HepG2 (cell line): ENCODE measurements around the gene STYK1. TPM values are rescaled to one million over a fixed set of nuclear protein-coding genes. Genes with fewer than 3 reads are reported as not detected.

ENCODE experiments used
- ATAC-seq: fragments of 200-7000 bp; cut with Tn5 transposase; 3 replicates; pipeline ENCODE4 v1.9.1; 2020; ENCODE audit warnings: mild to moderate bottlenecking, moderate library complexity
- BruUV-seq: library from RNA; stranded (reverse); fragments of 400-500 nt; replicated peaks from 2 replicates; lab custom pipeline; 2021; lab: Mats Ljungman, UMichigan
- CTCF ChIA-PET: fragments of 300-600 bp; formaldehyde crosslinking; extraction: SDS; loops from one replicate; lab custom pipeline; 2021; ENCODE audit warnings: low total read pairs, inconsistent platforms, low intra/inter-chr PET ratio; lab: Yijun Ruan, JAX
- POLR2A ChIA-PET: fragments of 350-600 bp; sonication (Branson Sonifier 250); formaldehyde crosslinking; loops from one replicate; lab custom pipeline; 2020; ENCODE audit warnings: antibody characterized with exemption, inconsistent platforms; lab: Yijun Ruan, JAX
- DNase-seq: peaks from one replicate; pipeline ENCODE4 v3.0.0-alpha.2; 2015; ENCODE audit warnings: low spot score
- FAIRE-seq: peaks from 3 replicates; lab custom pipeline; 2011; peaks lifted over from hg19 to GRCh38; lab: Jason Lieb, UNC
- H2AFZ ChIP-seq: one replicate; pipeline ENCODE4 v1.6.1; 2011; ENCODE audit warnings: low read length, inconsistent platforms
- H3K27ac ChIP-seq: fragments of 300-600 bp; 3 replicates; pipeline ENCODE4 v1.8.0; 2011; ENCODE audit warnings: mixed run types, mild to moderate bottlenecking, mixed read lengths, low read length, inconsistent platforms; ENCODE audit not compliant: insufficient read depth; ENCODE audit errors: extremely low read length
- H3K27me3 ChIP-seq, 2 experiments: fragments of 200-600 bp in 1 of 2; 2 replicates in 1 of 2; 3 replicates in 1 of 2; pipeline versions ENCODE4 v1.6.0 to v1.8.0; 2011; ENCODE audit warnings: low read length in 2 of 2, mild to moderate bottlenecking in 2 of 2, moderate library complexity in 2 of 2, inconsistent platforms in 1 of 2; ENCODE audit not compliant: insufficient read depth in 2 of 2, control insufficient read depth in 1 of 2
- H3K36me3 ChIP-seq, 2 experiments: fragments of 200-600 bp in 1 of 2; replicated peaks in 1 of 2; 2 replicates in 1 of 2; 3 replicates in 1 of 2; pipeline versions ENCODE4 v1.5.1 to v1.8.0; 2011; ENCODE audit warnings: low read length in 2 of 2, inconsistent platforms in 1 of 2; ENCODE audit not compliant: insufficient read depth in 2 of 2, control insufficient read depth in 1 of 2
- H3K4me1 ChIP-seq: 2 replicates; pipeline ENCODE4 v1.5.1; 2012; ENCODE audit warnings: low read length, inconsistent platforms; ENCODE audit not compliant: insufficient read depth
- H3K4me2 ChIP-seq: 2 replicates; pipeline ENCODE4 v1.6.0; 2011; ENCODE audit warnings: low read depth, low read length, inconsistent platforms
- H3K4me3 ChIP-seq, 3 experiments: fragments of 200-600 bp in 1 of 3; sonication (generic), shearing (Covaris generic) in 1 of 3; replicated peaks in 1 of 3; 2 replicates each; pipeline ENCODE4 v1.5.1; 2011 to 2016; ENCODE audit warnings: low read length in 3 of 3, inconsistent platforms in 2 of 3, low read depth in 2 of 3, mild to moderate bottlenecking in 2 of 3, control low read depth in 1 of 3, mixed read lengths in 1 of 3; ENCODE audit not compliant: insufficient read depth in 1 of 3
- H3K79me2 ChIP-seq: one replicate; pipeline ENCODE4 v1.6.1; 2011; ENCODE audit warnings: low read length, inconsistent platforms; ENCODE audit not compliant: insufficient read depth
- H3K9ac ChIP-seq: 2 replicates; pipeline ENCODE4 v1.6.0; 2011; ENCODE audit warnings: mild to moderate bottlenecking, low read depth, low read length, inconsistent platforms; ENCODE audit not compliant: insufficient read depth
- H3K9me3 ChIP-seq: 2 replicates; pipeline ENCODE4 v1.5.1; 2012; ENCODE audit warnings: mild to moderate bottlenecking, low read length
- H4K20me1 ChIP-seq: 2 replicates; pipeline ENCODE4 v1.6.0; 2011; ENCODE audit warnings: inconsistent platforms, mild to moderate bottlenecking, low read length, moderate library complexity; ENCODE audit not compliant: insufficient read depth
- BRCA1 ChIP-seq: sonication (generic); formaldehyde crosslinking; IDR thresholded peaks from 2 replicates; pipeline ENCODE4 v1.4.0; 2020; ENCODE audit warnings: missing genetic modification reagents
- CREM ChIP-seq, 2 experiments: sonication (generic) in 1 of 2; formaldehyde crosslinking in 1 of 2; IDR thresholded peaks; 2 replicates each; pipeline versions ENCODE4 v1.4.0 to v1.6.1; 2016 to 2020; ENCODE audit warnings: antibody characterized with exemption in 1 of 2, mild to moderate bottlenecking in 1 of 2, missing genetic modification reagents in 1 of 2
- HIVEP1 ChIP-seq: sonication (generic); formaldehyde crosslinking; IDR thresholded peaks from 2 replicates; pipeline ENCODE4 v1.4.0; 2020; ENCODE audit warnings: mild to moderate bottlenecking, missing genetic modification reagents
- IKZF5 ChIP-seq: IDR thresholded peaks from 2 replicates; pipeline ENCODE4 v1.6.1; 2018; ENCODE audit warnings: missing genetic modification reagents, mild to moderate bottlenecking, missing compliant biosample characterization
- KMT2A ChIP-seq: sonication (generic); formaldehyde crosslinking; IDR thresholded peaks from 2 replicates; pipeline ENCODE4 v1.4.0; 2020; ENCODE audit warnings: missing genetic modification reagents
- KMT2B ChIP-seq: IDR thresholded peaks from 2 replicates; pipeline ENCODE4 v1.6.1; 2016; ENCODE audit warnings: missing genetic modification reagents, missing compliant biosample characterization
- MAFF ChIP-seq: IDR thresholded peaks from 2 replicates; pipeline ENCODE4 v1.6.1; 2011; ENCODE audit warnings: low read depth, low read length, improper control_type of control experiment
- NFKB2 ChIP-seq: sonication (generic); formaldehyde crosslinking; IDR thresholded peaks from 2 replicates; pipeline ENCODE4 v1.4.0; 2020; ENCODE audit warnings: missing genetic modification reagents, borderline replicate concordance
- PHF21A ChIP-seq: sonication (generic); formaldehyde crosslinking; IDR thresholded peaks from 2 replicates; pipeline ENCODE4 v1.5.0; 2020; ENCODE audit warnings: mild to moderate bottlenecking, missing genetic modification reagents
- RELA ChIP-seq: sonication (generic); formaldehyde crosslinking; IDR thresholded peaks from 2 replicates; pipeline ENCODE4 v1.4.0; 2020; ENCODE audit warnings: missing genetic modification reagents
- RFX1 ChIP-seq: fragments of 450-650 bp; IDR thresholded peaks from 2 replicates; pipeline ENCODE4 v1.6.1; 2017
- TBX3 ChIP-seq: fragments of 450-650 bp; IDR thresholded peaks from 2 replicates; pipeline ENCODE4 v1.6.1; 2017; ENCODE audit warnings: antibody characterized with exemption, mild to moderate bottlenecking, inconsistent platforms, borderline replicate concordance
- ZFP82 ChIP-seq: sonication (generic); formaldehyde crosslinking; IDR thresholded peaks from 2 replicates; pipeline ENCODE4 v1.5.1; 2020; ENCODE audit warnings: mild to moderate bottlenecking, missing genetic modification reagents, borderline replicate concordance
- ZMAT3 ChIP-seq: sonication (generic); formaldehyde crosslinking; conservative IDR thresholded peaks from 2 replicates; pipeline ENCODE4 v1.7.0; 2021; ENCODE audit warnings: missing genetic modification reagents
- ZNF138 ChIP-seq: sonication (generic); formaldehyde crosslinking; IDR thresholded peaks from 2 replicates; pipeline ENCODE4 v1.5.0; 2020; ENCODE audit warnings: mild to moderate bottlenecking, low read depth, missing genetic modification reagents
- ZNF652 ChIP-seq: IDR thresholded peaks from 2 replicates; pipeline ENCODE4 v1.6.1; 2016; ENCODE audit warnings: low read depth, borderline replicate concordance
- ZNF780A ChIP-seq: sonication (generic); formaldehyde crosslinking; IDR thresholded peaks from 2 replicates; pipeline ENCODE4 v1.8.0; 2022; ENCODE audit warnings: mild to moderate bottlenecking, missing genetic modification reagents, moderate library complexity
- ZNF782 ChIP-seq: sonication (generic); formaldehyde crosslinking; IDR thresholded peaks from 2 replicates; pipeline ENCODE4 v1.4.0; 2020; ENCODE audit warnings: missing genetic modification reagents, mild to moderate bottlenecking, borderline replicate concordance
- WGBS: methylation state at CpG from one replicate; pipeline ENCODE4 v1.1.6; 2017; ENCODE audit warnings: low lambda C conversion rate; 5-methylcytosine and 5-hydroxymethylcytosine counted together
- in situ Hi-C: cut with HindIII; loops from 2 replicates; pipeline ENCODE4 v1.10.0; 2017; ENCODE audit warnings: low pct_unique_long_range_greater_than_20kb; ENCODE audit not compliant: extremely low pct_ligation_motif_present
- intact Hi-C: fragments of 100-400 bp; cut with micrococcal nuclease; formaldehyde crosslinking; loops from one replicate; pipeline ENCODE4 v1.10.0; 2022; ENCODE audit not compliant: unreplicated experiment
- polyA plus RNA-seq, 8 experiments: library from polyadenylated mRNA; depleted of rRNA in 3 of 8; stranded (reverse) in 7 of 8; unstranded in 1 of 8; fragments of >200 nt; fragmentation: Illumina TruSeq in 4 of 8; extraction: Trizol in 4 of 8; gene quantifications; 2 replicates each; pipeline versions ENCODE4 v1.2.1 to v1.2.3, GENCODE V29; 2011 to 2016; ENCODE audit warnings: low read depth in 4 of 8, missing spikeins in 1 of 8, mixed read lengths in 1 of 8; ENCODE audit not compliant: insufficient read depth in 1 of 8
- total RNA-seq, 5 experiments: library from RNA; depleted of rRNA; stranded (reverse); fragments of >200 nt; fragmentation: Illumina TruSeq; extraction: Trizol; gene quantifications; 2 replicates each; pipeline ENCODE4 v1.2.3, GENCODE V29; 2016; ENCODE audit warnings: low read depth in 1 of 5

The STYK1 gene
- total and polyA plus RNA-seq, 2 of the 13 experiments (the other 11 are each of a cell fraction or from before 2014, with no cell fraction given) = not detected

- H3K27me3 ChIP-seq = no peaks in the 10 kb centered on the region
- no TSS peak for BruUV-seq
- in situ Hi-C loops = no loop called here
These were observed 78.0 kb downstream of the STYK1 start for GRCh38 chr12:10595881-10596280.

More at GRCh38 chr12:10595881-10596280, 78.0 kb downstream of the STYK1 start:
- TF ChIP-seq RELA (CRISPR knock-in tag) (no peak), PHF21A (no peak), TBX3 (no peak), KMT2B (no peak), IKZF5 (CRISPR knock-in tag) (no peak), NFKB2 (CRISPR knock-in tag) (no peak), ZNF782 (CRISPR knock-in tag) (no peak), MAFF (no peak), ZFP82 (no peak), ZMAT3 (CRISPR knock-in tag) (no peak), ZNF138 (CRISPR knock-in tag) (no peak), ZNF780A (CRISPR knock-in tag) (no peak), HIVEP1 (CRISPR knock-in tag) (no peak), BRCA1 (CRISPR knock-in tag) (no peak), KMT2A (no peak), CREM (IDR thresholded peaks at IDR 0.05) (no peak), CREM (CRISPR knock-in tag; IDR thresholded peaks at IDR 0.05) (no peak), ZNF652 (CRISPR knock-in tag) (no peak), RFX1 (no peak)
- Histone ChIP-seq H3K9me3 (no peaks in the 10 kb centered on the region), H3K27ac (no peak overlapping the region), H3K36me3 (peaks cover 2 to 3% of the 10 kb centered on the region in 2 experiments; a peak in 2 of 5 replicates), H2AFZ (no peak overlapping the region), H3K4me1 (no peaks in the 10 kb centered on the region), H3K9ac (no peak overlapping the region), H4K20me1 (no peaks in the 10 kb centered on the region), H3K4me2 (no peak overlapping the region), H3K4me3 (no peak overlapping the region), H3K79me2 (no peaks in the 10 kb centered on the region)
- ATAC-seq (no peak), DNase-seq (no peak), FAIRE-seq (no peak)
- intact Hi-C loops = no loop called here
- ChIA-PET CTCF (no interaction called here), POLR2A (no interaction called here)
- 86% methylated on average over 2 of the region's 2 CpGs for WGBS
